HG03196 (cell line): ENCODE data around the gene SSH3.
"Not testable (repeated sequence)": the region's sequence is repeated elsewhere in the genome, so short reads cannot be mapped to it uniquely, and the experiment has no call there.

Source experiments
- ATAC-seq: cut with Tn5 transposase; IDR thresholded peaks from one replicate; pipeline ENCODE4 v1.9.1; 2021; ENCODE audit not compliant: unreplicated experiment

Gene SSH3

DNA sequence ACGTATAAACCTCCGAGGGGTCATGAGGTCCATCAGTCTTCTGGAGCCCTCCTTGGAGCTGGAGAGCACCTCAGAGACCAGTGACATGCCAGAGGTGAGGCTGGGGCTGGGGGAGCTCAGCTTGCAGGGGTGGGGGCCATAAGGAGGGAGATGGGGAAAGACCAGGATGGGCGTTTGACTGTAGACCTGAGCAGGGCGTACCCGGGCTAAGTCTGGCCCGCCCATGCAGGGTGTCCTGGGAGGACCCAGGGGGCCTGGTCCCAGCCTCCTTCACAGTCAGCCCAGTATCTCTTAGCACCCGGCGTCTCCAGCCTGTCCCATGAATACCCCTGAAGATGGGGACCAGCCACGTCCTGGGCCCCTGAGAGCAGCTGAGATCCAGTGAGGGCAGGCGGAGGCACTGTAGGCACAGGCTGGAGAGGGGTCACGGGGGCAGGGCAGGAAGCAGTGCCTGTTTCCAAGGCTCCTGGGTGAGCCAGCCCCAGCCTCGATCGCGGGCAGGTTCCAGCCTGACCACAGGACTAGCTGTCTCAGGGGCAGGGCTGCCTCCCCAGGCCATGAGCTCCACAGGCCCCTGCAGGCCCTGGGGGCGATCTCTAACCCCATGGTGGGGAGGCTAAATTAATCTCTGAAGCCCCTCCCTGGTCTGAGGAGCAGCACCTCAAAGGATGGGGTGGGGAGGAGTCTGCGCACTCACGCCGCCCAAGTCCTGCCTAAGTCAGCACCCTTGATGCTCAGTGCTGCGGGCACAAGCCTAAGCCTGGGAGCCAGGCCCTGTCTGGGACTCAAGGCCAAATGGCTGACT, 7.1 kb downstream of the SSH3 start:
- no peak for ATAC-seq

DNA sequence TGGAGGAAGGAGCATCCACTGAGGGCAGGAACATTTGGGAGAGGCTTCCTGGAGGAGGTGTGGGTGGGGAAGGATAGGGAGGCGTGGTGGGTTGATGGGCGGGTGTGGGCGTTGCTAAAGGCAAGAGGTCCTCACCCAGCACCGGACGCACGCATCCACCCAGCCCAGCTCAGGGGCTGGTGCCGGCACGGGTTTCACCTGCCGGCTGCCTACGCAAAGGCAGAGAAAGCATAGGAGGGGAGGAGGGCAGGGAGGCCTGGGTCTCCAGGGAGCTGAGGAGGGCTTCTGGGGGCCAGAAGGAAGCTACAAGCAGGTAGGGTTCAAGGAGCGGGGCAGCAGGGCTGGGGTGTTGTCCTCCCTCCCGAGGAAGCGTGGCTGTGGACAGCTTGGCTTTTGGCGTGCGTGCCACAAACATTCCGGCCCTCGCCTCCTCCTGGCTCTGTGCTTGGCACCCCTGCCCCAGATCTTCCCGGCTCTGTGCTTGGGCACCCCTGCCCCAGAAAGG, 7.8 kb downstream of the SSH3 start:
- no peak for ATAC-seq

DNA sequence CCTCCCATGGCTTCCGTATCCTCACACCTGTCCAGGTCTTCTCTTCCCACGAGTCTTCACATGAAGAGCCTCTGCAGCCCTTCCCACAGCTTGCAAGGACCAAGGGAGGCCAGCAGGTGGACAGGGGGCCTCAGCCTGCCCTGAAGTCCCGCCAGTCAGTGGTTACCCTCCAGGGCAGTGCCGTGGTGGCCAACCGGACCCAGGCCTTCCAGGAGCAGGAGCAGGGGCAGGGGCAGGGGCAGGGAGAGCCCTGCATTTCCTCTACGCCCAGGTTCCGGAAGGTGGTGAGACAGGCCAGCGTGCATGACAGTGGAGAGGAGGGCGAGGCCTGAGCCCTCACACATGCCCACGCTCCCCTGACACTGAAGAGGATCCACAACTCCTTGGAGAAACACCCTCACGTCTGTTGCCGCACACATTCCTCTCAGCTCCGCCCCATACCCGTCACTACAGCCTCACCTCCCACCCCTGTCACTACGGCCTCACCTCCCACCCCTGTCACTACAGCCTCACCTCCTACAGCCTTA, 8.3 kb downstream of the SSH3 start:
- no peak for ATAC-seq

DNA sequence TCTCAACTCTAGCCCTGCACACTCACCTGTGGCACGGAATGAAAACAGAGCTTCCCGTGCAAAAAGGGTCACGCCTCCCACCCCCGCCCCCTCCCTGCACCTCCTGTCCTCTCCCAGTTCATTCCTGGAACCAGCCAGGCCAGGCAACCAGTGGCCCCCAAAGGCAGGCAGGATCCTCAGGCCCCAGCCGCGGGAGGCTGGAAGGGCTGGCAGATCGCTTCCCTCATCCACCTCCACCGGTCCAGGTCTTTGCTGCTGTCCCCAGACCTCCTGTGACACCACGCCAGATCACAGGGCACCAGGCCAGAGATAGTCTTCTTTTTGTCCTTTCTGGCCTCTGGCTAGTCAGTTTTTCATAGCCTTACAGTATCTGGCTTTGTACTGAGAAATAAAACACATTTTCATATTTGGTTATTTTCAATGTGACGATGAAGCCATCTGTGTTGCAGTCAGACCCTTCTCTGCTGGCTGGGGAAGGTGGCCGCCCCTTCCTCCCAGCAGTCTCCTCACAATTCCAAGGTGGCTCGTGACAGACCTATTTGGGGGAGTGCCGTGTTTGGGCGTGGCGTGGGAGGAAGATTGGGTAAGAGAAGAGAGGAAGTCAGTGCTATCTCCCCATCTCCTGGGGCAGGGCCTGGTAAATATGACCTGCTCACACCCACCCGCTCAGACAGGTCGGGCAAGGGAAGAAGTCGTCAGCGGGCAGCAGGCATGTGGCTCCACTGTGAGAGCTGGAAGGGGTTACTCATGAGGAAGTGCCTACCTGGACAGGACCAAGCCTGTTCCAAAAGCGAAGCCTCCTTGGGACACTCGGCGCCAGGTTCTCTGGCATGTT, 9.1 kb downstream of the SSH3 start:
- ATAC-seq: no peak

DNA sequence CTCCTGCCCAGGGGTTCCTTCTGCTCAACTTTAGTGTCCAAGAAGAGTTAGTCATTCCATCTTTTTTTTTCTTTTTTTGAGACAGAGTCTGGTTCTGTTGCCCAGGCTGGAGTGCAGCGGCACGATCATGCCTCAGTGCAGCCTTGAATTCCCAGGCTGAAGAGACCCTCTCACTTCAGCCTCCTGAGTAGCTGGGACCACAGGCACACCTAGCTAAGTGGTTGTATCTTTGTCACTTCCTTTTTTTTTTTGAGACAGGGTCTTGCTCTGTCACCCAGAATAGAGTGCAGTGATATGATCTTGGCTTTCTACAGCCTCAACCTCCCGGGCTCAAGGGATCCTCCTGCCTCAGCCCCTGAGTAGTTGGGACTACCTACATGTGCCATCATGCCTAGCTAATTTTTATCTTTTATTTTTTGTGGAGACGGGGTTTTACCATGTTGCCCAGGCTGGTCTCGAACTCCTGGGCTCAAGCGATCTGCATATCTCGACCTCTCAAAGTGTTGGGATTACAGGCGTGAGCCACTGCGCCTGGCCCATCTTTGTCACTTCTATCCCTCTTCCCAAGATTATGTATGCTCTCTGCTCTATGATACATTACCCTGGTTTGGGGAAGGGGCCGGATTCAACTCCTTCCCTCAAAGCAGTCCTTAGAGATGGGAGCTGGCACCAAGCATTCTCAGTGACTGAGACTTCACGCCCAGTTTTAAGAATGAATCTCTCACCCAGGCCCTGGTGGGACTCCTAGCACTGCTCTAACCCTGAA, 10.0 kb downstream of the SSH3 start:
- no peak for ATAC-seq

DNA sequence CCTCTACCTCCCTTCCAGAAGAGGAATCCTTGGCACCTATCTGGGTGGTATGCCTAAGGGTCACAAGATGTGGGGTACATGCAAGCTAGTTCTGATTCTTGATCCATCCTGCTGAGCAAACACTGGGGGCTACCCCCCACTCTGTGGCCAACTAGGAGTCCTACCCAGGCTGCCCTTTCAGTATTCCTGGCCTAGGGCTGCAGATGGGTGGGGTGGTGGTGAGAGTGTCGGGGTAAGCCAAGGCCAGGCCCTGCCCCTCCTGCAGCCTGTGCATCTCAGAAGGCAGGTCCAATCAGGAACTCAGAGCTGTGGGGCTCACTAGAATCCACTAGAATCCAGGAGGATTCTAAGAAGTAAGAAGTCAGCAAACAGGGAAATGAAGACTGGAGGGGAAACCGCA, 10.9 kb downstream of the SSH3 start:
- ATAC-seq: no peak

DNA sequence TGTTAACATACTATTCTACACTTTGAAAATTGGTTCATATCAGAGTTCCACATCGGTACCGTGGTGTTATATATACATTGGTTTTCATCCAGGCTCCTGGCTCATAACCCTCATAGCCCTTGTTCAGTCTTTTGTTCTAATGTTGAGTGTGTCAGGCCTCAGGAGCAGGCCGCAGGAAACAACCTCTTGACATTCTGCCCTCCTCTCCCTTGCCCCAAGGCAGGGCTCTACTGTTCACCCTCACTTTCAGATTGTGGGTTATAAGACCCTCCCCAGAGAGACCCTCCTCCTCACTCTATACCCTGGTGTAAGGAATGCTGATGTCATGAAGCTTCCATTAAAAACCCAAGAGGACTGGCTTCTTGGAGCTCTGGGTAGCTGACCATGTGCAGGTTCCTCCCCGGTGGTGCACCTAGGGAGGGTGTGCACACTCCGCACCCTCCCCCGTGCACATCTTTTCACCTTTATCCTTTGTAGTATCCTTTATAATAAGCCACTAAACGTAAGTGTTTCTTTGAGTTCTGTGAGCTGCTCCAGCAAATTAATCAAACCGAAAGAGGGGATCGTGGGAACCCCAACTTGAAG, 12.1 kb downstream of the SSH3 start:
- no peak for ATAC-seq

DNA sequence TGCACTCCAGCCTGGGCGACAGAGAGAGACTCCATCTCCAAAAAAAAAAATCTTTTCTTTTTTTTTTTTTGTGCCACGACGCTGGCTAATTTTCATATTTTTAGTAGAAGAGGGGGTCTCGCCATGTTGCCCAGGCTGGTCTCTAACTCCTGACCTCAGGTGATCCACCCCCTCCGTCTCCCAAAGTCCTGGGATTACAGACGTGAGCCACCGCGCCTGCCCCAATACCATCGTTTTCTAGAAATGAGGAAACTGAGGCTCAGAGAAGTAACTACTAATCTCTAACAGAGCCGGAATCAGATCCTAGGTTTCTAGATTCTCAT, 13.5 kb downstream of the SSH3 start:
- no peak for ATAC-seq

DNA sequence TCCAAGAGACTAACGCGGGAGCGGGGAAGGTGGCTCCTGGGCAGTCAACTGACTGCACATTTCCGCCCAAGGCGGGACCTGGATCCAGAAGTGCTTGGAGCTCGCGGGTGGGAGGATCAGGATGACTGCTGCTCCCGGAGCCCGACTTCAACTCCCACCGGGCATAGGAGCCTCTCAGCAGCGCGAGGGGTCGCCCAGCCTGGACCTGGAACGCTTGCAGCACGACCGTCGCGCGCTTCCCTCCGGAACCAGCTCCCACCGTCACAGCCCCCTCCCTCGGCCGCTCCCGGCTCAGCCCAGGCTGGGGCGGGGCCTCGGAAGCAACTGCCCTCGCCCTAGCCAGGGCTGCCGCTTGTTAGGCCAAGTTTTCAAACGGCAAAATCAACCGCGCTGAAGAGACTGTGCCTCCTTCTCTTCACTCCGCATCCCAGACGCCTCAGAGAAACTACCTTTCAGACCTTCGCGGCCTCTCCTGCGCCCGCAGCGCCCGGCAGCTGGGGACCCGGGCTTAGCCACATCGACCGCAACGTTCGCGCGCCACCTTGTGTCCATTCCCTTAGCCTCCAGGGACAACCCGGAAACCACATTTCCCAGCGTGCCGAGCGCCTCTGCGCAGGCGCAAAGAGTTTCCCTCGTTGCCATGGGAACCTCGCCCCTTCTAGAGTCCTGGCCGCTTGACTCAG, 14.0 kb downstream of the SSH3 start:
- ATAC-seq: peak; percentile 77

DNA sequence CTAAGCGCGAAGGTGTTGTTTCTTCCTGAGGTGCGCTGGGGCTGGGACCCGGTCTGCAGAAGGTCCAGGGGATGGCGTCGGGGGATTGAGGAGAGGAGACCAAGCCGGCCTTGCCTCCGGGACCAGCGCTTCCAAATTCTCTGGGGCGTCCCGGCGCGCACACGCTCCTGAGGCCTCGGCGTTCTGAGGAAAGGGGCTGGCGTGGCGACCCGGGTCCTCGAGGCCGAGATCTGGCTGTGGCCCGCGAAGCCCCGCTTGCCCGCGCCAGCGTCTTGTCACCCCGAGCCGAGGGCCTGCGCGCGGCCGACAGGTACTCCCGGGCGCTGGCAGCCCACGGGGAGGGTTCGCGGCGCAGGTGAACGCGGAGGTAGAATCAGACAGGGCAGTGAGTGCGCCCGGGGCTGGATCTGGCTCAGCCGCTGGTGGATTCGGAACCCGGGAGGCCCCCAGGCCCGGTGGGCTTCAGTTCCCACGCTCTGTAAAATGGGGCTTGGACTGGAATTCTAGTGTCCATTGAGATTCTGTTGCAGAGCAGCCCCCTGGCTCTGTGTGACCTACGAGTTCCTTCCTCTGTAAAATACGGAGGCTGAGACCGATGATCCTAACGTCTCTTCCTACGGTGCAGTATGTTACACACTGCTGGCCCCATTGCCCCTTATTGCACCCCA, 14.7 kb downstream of the SSH3 start:
- ATAC-seq: peak; percentile 28

DNA sequence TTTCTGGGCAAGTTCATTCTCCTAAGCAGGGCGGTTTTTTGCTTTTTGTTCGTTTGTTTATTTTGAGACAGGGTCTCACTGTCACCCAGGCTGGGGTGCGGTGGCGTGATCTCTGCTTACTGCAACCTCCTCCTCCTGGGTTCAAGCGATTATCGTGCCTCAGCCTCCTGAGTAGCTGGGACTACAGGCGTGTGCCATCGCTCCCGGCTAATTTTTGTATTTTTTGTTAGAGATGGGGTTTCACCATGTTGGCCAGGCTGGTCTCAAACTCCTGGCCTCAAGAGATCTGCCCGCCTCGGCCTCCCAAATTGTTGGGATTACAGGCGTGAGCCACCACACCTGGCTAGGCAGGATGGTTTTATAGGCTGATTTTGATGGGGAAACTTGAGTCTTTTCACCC, 15.5 kb downstream of the SSH3 start:
- ATAC-seq: not testable (repeated sequence)

DNA sequence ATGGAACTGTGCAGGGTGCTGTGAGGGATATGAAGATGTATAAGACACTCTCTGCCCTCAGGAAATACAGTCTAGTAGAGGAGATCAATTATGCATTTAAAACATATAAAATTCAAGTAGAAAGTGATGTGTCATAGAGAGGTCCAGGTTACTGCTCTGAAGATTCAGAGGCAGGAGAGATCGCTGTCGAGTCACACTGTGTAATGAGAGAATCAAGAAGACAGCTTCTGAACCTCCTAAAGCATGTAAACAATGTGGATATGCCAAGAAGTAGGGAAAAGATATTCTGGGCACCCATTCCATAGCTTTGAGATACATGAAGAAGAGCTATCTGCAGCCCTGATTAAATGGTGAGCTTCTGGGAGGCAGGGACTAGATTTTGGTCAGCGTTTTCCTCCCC, 16.7 kb downstream of the SSH3 start:
- ATAC-seq: no peak

DNA sequence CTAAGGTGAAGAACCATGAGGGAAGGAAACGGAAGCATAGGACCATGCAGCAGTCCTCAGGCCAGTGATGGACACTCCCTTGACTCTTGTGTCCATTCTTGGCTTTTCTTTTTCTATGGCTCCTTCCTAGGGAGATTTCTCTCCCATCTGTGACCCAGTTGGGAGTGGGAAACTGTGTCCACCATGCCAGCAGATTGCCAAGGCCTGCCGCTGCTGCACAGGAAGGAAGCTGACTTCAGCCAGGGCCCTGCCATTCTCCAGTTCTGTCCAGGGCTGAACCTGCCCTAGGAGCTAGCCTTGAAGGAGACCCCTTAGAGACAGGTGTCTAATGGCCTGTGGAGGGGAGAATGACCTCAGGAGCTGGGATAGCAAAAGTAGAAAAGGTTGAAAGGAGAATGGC, 17.4 kb downstream of the SSH3 start:
- no peak for ATAC-seq

DNA sequence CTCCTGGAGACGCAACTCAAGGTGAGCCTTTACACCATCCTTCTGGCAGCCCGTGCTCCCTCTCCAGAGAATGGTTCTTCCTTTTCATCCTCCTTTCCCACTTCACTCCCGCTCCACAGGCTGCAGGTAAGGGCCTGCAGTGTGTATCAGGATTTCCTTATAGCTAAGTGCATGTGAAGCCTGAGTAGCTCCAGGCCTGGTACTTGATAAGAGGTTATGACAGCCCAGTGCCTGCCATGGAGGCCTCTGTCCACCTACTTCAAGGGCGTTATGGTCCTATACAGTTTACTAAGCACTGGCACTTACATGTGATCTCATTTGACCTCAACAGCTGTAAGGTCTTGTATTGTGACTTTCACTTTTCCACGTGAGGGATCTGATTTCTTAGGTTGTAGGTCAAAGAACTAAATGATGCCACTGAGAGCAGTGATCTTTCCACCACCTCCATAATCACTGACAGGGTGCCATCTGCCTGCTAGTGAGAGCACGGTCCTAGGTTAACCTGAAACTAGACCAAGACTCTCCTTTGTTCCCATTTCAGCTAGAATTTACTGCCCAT, 18.1 kb downstream of the SSH3 start:
- ATAC-seq: no peak

DNA sequence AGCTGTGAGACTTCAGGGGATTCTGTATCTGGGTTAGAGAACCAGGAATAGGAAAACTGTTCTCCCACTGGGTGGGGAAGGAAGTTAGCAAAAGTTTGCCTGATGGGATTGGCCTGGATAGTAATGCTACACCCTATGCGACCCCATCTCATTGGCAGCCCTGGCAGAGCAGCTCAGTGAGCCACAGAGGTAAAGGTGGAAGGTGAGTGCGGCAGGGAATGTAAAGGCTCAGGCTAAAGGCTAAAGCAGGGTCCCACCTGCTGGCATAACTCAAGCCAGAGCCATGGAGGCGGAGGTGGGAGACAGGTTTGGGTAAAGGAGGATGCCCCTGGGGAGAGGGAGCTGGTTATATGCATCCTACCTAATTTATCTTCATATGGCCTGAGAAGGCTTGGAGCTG, 18.7 kb downstream of the SSH3 start:
- no peak for ATAC-seq

DNA sequence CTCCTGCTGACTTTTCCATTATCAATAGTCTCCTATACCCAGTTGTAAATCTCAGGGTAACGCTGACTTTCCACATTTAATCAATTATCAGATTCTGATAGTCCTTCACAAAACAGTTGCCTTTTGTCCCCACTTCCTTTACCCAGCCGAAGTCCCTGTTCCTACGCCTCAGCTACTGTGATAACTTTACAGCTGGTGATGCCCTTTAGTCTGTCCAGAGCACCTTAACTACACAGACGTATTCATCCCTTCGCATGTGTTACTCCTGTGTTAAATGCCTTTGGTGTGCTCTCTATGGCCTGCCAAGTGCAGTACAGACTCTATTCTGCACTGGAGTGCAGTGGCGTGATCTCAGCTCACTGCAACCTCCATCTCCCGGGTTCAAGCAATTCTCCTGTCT, 20.2 kb downstream of the SSH3 start:
- ATAC-seq: no peak

DNA sequence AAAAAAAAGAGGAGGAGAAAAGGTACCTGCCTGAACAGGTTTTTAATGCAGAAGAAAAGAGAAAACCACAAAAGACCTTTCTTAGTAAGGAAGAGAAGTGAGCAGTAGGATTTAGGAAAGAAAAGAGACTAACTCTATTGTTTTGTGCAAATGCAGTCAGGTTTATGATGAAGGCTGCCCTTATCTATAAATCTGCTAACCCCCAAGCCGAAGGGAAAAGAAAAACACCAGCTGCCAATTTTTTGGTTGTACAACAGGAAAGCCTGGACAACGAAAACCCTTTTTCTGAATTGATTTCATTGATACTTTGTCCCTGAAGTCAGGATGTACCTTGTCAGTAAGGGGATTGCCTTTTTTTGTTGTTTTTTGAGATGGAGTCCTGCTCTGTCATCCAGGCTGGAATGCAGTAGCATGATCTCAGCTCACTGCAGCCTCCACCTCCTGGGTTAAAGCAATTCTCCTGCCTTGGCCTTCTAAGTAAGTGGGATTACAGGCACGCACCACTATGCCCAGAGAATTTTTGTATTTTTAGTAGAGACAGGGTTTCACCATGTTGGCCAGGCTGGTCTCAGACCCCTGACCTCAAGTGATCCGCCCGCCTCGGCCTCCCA, 28.9 kb downstream of the SSH3 start:
- ATAC-seq: no peak

DNA sequence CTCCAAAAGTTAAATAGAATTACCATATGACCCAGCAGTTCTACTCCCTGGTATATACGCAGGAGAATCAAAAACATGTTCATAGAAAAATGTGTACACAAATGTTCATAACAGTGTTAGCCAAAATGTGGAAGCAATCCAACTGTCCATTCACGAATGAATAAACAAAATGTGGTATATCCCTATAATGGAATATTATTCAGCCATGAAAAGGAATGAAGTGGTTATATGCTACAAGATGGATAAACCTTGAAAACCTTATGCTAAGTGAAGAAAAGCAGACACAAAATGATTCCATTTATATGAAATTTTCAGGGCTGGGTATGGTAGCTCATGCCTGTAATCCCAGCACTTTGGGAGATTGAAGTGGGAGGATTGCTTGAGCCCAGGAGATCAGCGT, 33.9 kb downstream of the SSH3 start:
- no peak for ATAC-seq

DNA sequence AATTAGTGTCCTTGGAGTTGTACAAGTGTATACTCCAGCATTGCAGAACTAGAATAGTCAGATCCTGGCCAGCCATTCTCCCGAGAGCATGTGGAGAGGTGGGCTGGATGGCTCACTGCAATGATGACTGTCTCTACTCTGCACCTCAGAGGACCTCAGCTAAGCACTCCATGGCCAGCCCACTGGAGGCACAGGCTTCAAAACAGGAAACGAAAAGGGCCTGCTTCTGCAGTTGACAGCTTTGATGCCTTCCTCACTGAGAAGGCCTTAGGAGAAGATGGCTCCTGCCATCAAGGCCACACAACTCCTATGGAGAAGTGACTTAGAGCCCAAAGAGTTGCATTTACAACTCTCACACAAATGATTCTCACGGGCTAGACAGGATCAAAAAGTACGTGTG, 40.9 kb downstream of the SSH3 start:
- ATAC-seq: no peak
